B cell (primary cell): ENCODE data around the gene CDC14A. TPM values are rescaled to one million over a fixed set of nuclear protein-coding genes. Genes with fewer than 3 reads are reported as not detected.

Experiments
- ATAC-seq: fragments of 200-7000 bp; cut with Tn5 transposase; one replicate; pipeline ENCODE4 v1.10.0; 2021; ENCODE audit warnings: low read depth, mild to moderate bottlenecking, moderate number of reproducible peaks, moderate library complexity
- CTCF ChIA-PET: fragments of 350-600 bp; sonication (Branson Sonifier 250); formaldehyde crosslinking; loops from one replicate; lab custom pipeline; 2021; ENCODE audit warnings: antibody characterized with exemption, inconsistent platforms; lab: Charles Lee
- POLR2A ChIA-PET: fragments of 350-600 bp; sonication (Branson Sonifier 250); formaldehyde crosslinking; loops from one replicate; lab custom pipeline; 2021; ENCODE audit warnings: antibody characterized with exemption; lab: Charles Lee
- DNase-seq: peaks from one replicate; pipeline ENCODE4 v3.0.0; 2013
- H2AFZ ChIP-seq: 2 replicates; pipeline ENCODE4 v1.6.1; 2012; ENCODE audit warnings: mild to moderate bottlenecking, low read depth, low read length; ENCODE audit not compliant: insufficient read depth, poor library complexity, severe bottlenecking
- H3K27ac ChIP-seq, 2 donors: 1 replicate in 1 of 2; 2 replicates in 1 of 2; pipeline ENCODE4 v1.5.1; 2012 to 2013; ENCODE audit warnings: low read length in 2 of 2, mild to moderate bottlenecking in 2 of 2, moderate library complexity in 1 of 2
- H3K27me3 ChIP-seq, 4 experiments: fragments of 200-600 bp in 1 of 4; sonication (generic) in 1 of 4; replicated peaks in 1 of 4; 1 replicate in 2 of 4; 2 replicates in 2 of 4; pipeline versions ENCODE4 v1.6.1 to v1.7.0; 2013 to 2016; ENCODE audit warnings: low read length in 3 of 4, mild to moderate bottlenecking in 2 of 4, mixed read lengths in 1 of 4, moderate library complexity in 1 of 4; ENCODE audit not compliant: insufficient read depth in 4 of 4, control insufficient read depth in 3 of 4; ENCODE audit errors: control extremely low read depth in 1 of 4
- H3K36me3 ChIP-seq, 2 experiments: replicated peaks in 1 of 2; 1 replicate in 1 of 2; 2 replicates in 1 of 2; pipeline versions ENCODE4 v1.6.1 to v1.7.1; 2013; ENCODE audit warnings: low read length in 1 of 2; ENCODE audit not compliant: insufficient read depth in 2 of 2, control insufficient read depth in 1 of 2; ENCODE audit errors: control extremely low read depth in 1 of 2, extremely low read depth in 1 of 2
- H3K4me1 ChIP-seq, 2 donors: fragments of 200-600 bp in 1 of 2; sonication (generic) in 1 of 2; 1 replicate in 1 of 2; 2 replicates in 1 of 2; pipeline versions ENCODE4 v1.5.1 to v1.6.1; 2013 to 2017; ENCODE audit warnings: low read length in 2 of 2; ENCODE audit not compliant: control insufficient read depth in 2 of 2, insufficient read depth in 2 of 2
- H3K4me2 ChIP-seq: replicated peaks from 2 replicates; pipeline ENCODE3; 2012; ENCODE audit warnings: mild to moderate bottlenecking, low read depth, low read length; ENCODE audit not compliant: poor library complexity, severe bottlenecking
- H3K4me3 ChIP-seq, 5 experiments: fragments of 200-600 bp in 1 of 5; sonication (generic) in 1 of 5; 1 replicate in 3 of 5; 2 replicates in 2 of 5; pipeline versions ENCODE4 v1.5.1 to v1.7.0; 2011 to 2016; ENCODE audit warnings: low read length in 4 of 5, mild to moderate bottlenecking in 4 of 5, low read depth in 2 of 5, control low read depth in 1 of 5, moderate library complexity in 1 of 5; ENCODE audit not compliant: insufficient read depth in 1 of 5; ENCODE audit errors: control extremely low read depth in 1 of 5, extremely low read depth in 1 of 5
- H3K79me2 ChIP-seq: fragments of 200-600 bp; sonication (generic); one replicate; pipeline ENCODE4 v1.6.0; 2016; ENCODE audit warnings: low read length; ENCODE audit not compliant: control insufficient read depth, insufficient read depth
- H3K9ac ChIP-seq: fragments of 200-600 bp; sonication (generic); 2 replicates; pipeline ENCODE4 v1.6.1; 2017; ENCODE audit warnings: mild to moderate bottlenecking, low read length, moderate library complexity
- H3K9me3 ChIP-seq, 3 donors: one replicate each; pipeline versions ENCODE4 v1.6.1 to v1.7.1; 2013; ENCODE audit warnings: low read length in 2 of 3; ENCODE audit not compliant: control insufficient read depth in 2 of 3, insufficient read depth in 1 of 3; ENCODE audit errors: control extremely low read depth in 1 of 3
- H4K20me1 ChIP-seq: 2 replicates; pipeline ENCODE4 v1.6.0; 2012; ENCODE audit warnings: mild to moderate bottlenecking, low read length; ENCODE audit not compliant: insufficient read depth, control insufficient read depth, poor library complexity, severe bottlenecking
- H3K27ac Mint-ChIP-seq: one replicate; pipeline ENCODE4 v1.8.0; 2021; ENCODE audit warnings: mixed read lengths
- H3K27me3 Mint-ChIP-seq: one replicate; pipeline ENCODE4 v1.8.0; 2021; ENCODE audit warnings: mixed read lengths
- H3K4me1 Mint-ChIP-seq: one replicate; pipeline ENCODE4 v1.8.0; 2021; ENCODE audit warnings: mixed read lengths
- H3K4me3 Mint-ChIP-seq: one replicate; pipeline ENCODE4 v1.8.0; 2021; ENCODE audit warnings: mixed read lengths
- H3K9me3 Mint-ChIP-seq: one replicate; pipeline ENCODE4 v1.8.0; 2022; ENCODE audit warnings: mixed read lengths; ENCODE audit not compliant: insufficient read depth
- CTCF ChIP-seq: fragments of 200-600 bp; IDR thresholded peaks from one replicate; pipeline ENCODE4 v1.8.0; 2022; ENCODE audit warnings: antibody characterized with exemption, mild to moderate bottlenecking
- EZH2 ChIP-seq: IDR thresholded peaks from 2 replicates; pipeline ENCODE4 v1.6.1; 2012; ENCODE audit warnings: borderline replicate concordance, low read depth, mild to moderate bottlenecking, moderate library complexity, low read length; ENCODE audit not compliant: insufficient read depth, poor library complexity, severe bottlenecking
- WGBS: methylation state at CpG from one replicate; pipeline ENCODE4 v1.1.5; 2013; ENCODE audit warnings: missing lambda C conversion rate; ENCODE audit not compliant: insufficient coverage; 5-methylcytosine and 5-hydroxymethylcytosine counted together
- intact Hi-C: fragments of 100-400 bp; cut with micrococcal nuclease; formaldehyde crosslinking; loops from one replicate; pipeline ENCODE4 v1.10.0; 2022
- polyA plus RNA-seq: library from polyadenylated mRNA; depleted of rRNA; stranded (reverse); fragments of >200 nt; gene quantifications from 2 replicates; pipeline ENCODE4 v1.2.3, GENCODE V29; 2012
- total RNA-seq, 2 donors: library from RNA; stranded (reverse); fragments of 120-200 nt in 1 of 2; gene quantifications; 1 replicate in 1 of 2; 2 replicates in 1 of 2; pipeline versions ENCODE4 v1.2.3 to v1.2.4, GENCODE V29; 2013 to 2022

CDC14A gene
- total and polyA plus RNA-seq, 2 donors (not counting 1 experiment from before 2014, with no cell fraction given) = 6.1 to 41.7 TPM

- Histone ChIP-seq H3K4me2 (no peak overlapping the region), H3K27ac (no peak overlapping the region), H3K27me3 (no peaks in the 10 kb centered on the region), H3K4me3 (no peak overlapping the region), H3K4me1 (peaks cover 10 to 11% of the 10 kb centered on the region in 2 donors), H2AFZ (no peak overlapping the region), H3K9me3 (no peaks in the 10 kb centered on the region), H3K79me2 (peaks cover 8% of the 10 kb centered on the region), H3K9ac (no peak overlapping the region), H4K20me1 (no peaks in the 10 kb centered on the region), H3K36me3 (peaks cover 5 to 10% of the 10 kb centered on the region in 2 experiments)
- Mint-ChIP-seq H3K4me3 (no peak overlapping the region), H3K4me1 (peaks cover 30% of the 10 kb centered on the region), H3K27ac (no peak overlapping the region), H3K9me3 (no peaks in the 10 kb centered on the region), H3K27me3 (no peaks in the 10 kb centered on the region)
- ATAC-seq (no peak), DNase-seq (no peak)
- no peak for TF ChIP-seq CTCF
- TF ChIP-seq EZH2 = no peak
- intact Hi-C loops = no loop called here
- no CpG with 5 or more reads among the region's 1 CpG for WGBS
- POLR2A ChIA-PET = no interaction called here
- CTCF ChIA-PET = interaction anchor here (1.2 kb wide), 1 partner anchor 11 kb away, joined by 3 read pairs; no protein-coding TSS in a partner anchor
These were observed 28.3 kb downstream of the CDC14A start for GRCh38 chr1:100380635-100381034.

- Histone ChIP-seq H3K36me3 (peaks cover 7 to 8% of the 10 kb centered on the region in 2 experiments), H3K9ac (no peak overlapping the region), H3K27ac (no peak overlapping the region), H4K20me1 (no peaks in the 10 kb centered on the region), H3K4me1 (peaks cover 23 to 30% of the 10 kb centered on the region in 2 donors), H3K4me3 (no peak overlapping the region), H3K79me2 (peaks cover 19% of the 10 kb centered on the region), H3K4me2 (peak overlapping the region; percentile 22), H3K9me3 (no peaks in the 10 kb centered on the region), H2AFZ (no peak overlapping the region), H3K27me3 (no peaks in the 10 kb centered on the region)
- no peak for DNase-seq
- no peak overlapping the region for H3K4me3 Mint-ChIP-seq
- no peaks in the 10 kb centered on the region for H3K9me3 Mint-ChIP-seq
- peaks cover 43% of the 10 kb centered on the region for H3K4me1 Mint-ChIP-seq
- no peak for ATAC-seq
- no CpG with 5 or more reads among the region's 1 CpG for WGBS
- intact Hi-C loops = no loop called here
- TF ChIP-seq EZH2 (no peak), CTCF (no peak)
- POLR2A ChIA-PET = interaction anchor here (0.6 kb wide), 1 partner anchor 25 kb away, joined by 3 read pairs; no protein-coding TSS in a partner anchor
- CTCF ChIA-PET = interaction anchor here (2.0 kb wide), 1 partner anchor 73 kb away, joined by 10 read pairs; no protein-coding TSS in a partner anchor
- no peaks in the 10 kb centered on the region for H3K27me3 Mint-ChIP-seq
- H3K27ac Mint-ChIP-seq = no peak overlapping the region
These were observed 30.4 kb downstream of the CDC14A start for GRCh38 chr1:100382657-100383056.
